ENCODE data around the gene F7. TPM values are rescaled to one million over a fixed set of nuclear protein-coding genes. Genes with fewer than 3 reads are reported as not detected.

F7 gene
- total RNA-seq, 6 experiments from 2014 or later, result 42.9 to 147 (median 84.2) TPM

GRCh38 chr13:113086991-113087922, 18.3 kb upstream of the F7 start:
- Histone ChIP-seq H3K4me1 (no peaks in the 10 kb centered on the region), H3K4me3 (no peak overlapping the region), H3K9me3 (no peaks in the 10 kb centered on the region), H3K27me3 (no peaks in the 10 kb centered on the region), H3K27ac (no peak overlapping the region), H3K36me3 (peaks cover 0 to 14% (median 0%) of the 10 kb centered on the region in 4 donors)
- intact Hi-C loops (cut with DNase I), result no loop called here
- WGBS (ENCODE audit: insufficient coverage, low coverage, low lambda C conversion rate, missing lambda C conversion rate), result 89% methylated on average over 15 of the region's 39 CpGs
- peak in 1 of 3 donors; percentile 13 for DNase-seq
- no peak for ATAC-seq
- no peak for TF ChIP-seq CTCF (IDR thresholded peaks at IDR 0.05)
- no peak for TF ChIP-seq POLR2A (IDR thresholded peaks at IDR 0.05)

GRCh38 chr13:113087923-113088690, 17.5 kb upstream of the F7 start:
- no peak for TF ChIP-seq CTCF (IDR thresholded peaks at IDR 0.05)
- no peak for TF ChIP-seq POLR2A (IDR thresholded peaks at IDR 0.05)
- no peak overlapping the region for H3K4me3 ChIP-seq
- no peaks in the 10 kb centered on the region for H3K9me3 ChIP-seq
- peaks cover 0 to 14% (median 0%) of the 10 kb centered on the region in 4 donors for H3K36me3 ChIP-seq
- no peak overlapping the region for H3K27ac ChIP-seq
- 90% methylated on average over 2 of the region's 40 CpGs for whole genome bisulfite sequencing (ENCODE audit: insufficient coverage, low coverage, low lambda C conversion rate, missing lambda C conversion rate)
- H3K4me1 ChIP-seq, result no peaks in the 10 kb centered on the region
- intact Hi-C loops (cut with DNase I), result no loop called here
- H3K27me3 ChIP-seq, result no peaks in the 10 kb centered on the region
- no peak for ATAC-seq
- DNase-seq, result peak in 1 of 3 donors; percentile 9

GRCh38 chr13:113088691-113089020, 16.9 kb upstream of the F7 start:
- no peak overlapping the region for H3K27ac ChIP-seq
- WGBS (ENCODE audit: insufficient coverage, low coverage, low lambda C conversion rate, missing lambda C conversion rate), result 83% methylated on average over 8 of the region's 17 CpGs
- H3K36me3 ChIP-seq, result peaks cover 0 to 14% (median 0%) of the 10 kb centered on the region in 4 donors
- no peaks in the 10 kb centered on the region for H3K9me3 ChIP-seq
- H3K4me1 ChIP-seq, result no peaks in the 10 kb centered on the region
- intact Hi-C loops (cut with DNase I), result no loop called here
- TF ChIP-seq CTCF (IDR thresholded peaks at IDR 0.05) (no peak), POLR2A (IDR thresholded peaks at IDR 0.05) (no peak)
- ATAC-seq (no peak), DNase-seq (no peak)
- no peak overlapping the region for H3K4me3 ChIP-seq
- no peaks in the 10 kb centered on the region for H3K27me3 ChIP-seq

GRCh38 chr13:113089693-113090414, 15.7 kb upstream of the F7 start:
- no peaks in the 10 kb centered on the region for H3K9me3 ChIP-seq
- no peaks in the 10 kb centered on the region for H3K4me1 ChIP-seq
- no peak overlapping the region for H3K4me3 ChIP-seq
- H3K27me3 ChIP-seq, result no peaks in the 10 kb centered on the region
- intact Hi-C loops (cut with DNase I), result loop anchor here in 1 of 2 donors (10.0 kb wide), 1 partner anchor 45 kb away; no protein-coding TSS in a partner anchor
- no peak for ATAC-seq
- H3K36me3 ChIP-seq, result peaks cover 0 to 14% (median 0%) of the 10 kb centered on the region in 4 donors
- no peak overlapping the region for H3K27ac ChIP-seq
- 80% methylated on average over 23 of the region's 36 CpGs for WGBS (ENCODE audit: insufficient coverage, low coverage, low lambda C conversion rate, missing lambda C conversion rate)
- no peak for TF ChIP-seq POLR2A (IDR thresholded peaks at IDR 0.05)
- TF ChIP-seq CTCF (IDR thresholded peaks at IDR 0.05), result no peak
- DNase-seq, result no peak
